Smooth muscle cell (in vitro differentiated cells): ENCODE measurements around the gene CPO. TPM values are rescaled to one million over a fixed set of nuclear protein-coding genes. Genes with fewer than 3 reads are reported as not detected.

ENCODE experiments used
- DNase-seq: peaks from one replicate; lab custom pipeline; 2025; ENCODE audit not compliant: unreplicated experiment; lab: John Stamatoyannopoulos, UW
- H2AFZ ChIP-seq: fragments of 200-600 bp; sonication (generic); 2 replicates; pipeline ENCODE4 v1.6.0; 2016; ENCODE audit warnings: antibody characterized with exemption, low read depth, mild to moderate bottlenecking
- H3F3A ChIP-seq: fragments of 200-600 bp; sonication (generic); 2 replicates; pipeline ENCODE4 v1.6.0; 2017; ENCODE audit warnings: antibody characterized with exemption, low read depth
- H3K27ac ChIP-seq: fragments of 200-600 bp; sonication (generic); 2 replicates; pipeline ENCODE4 v1.5.1; 2016; ENCODE audit warnings: low read depth, mild to moderate bottlenecking
- H3K27me3 ChIP-seq: fragments of 200-600 bp; sonication (generic); 2 replicates; pipeline ENCODE4 v1.6.1; 2016; ENCODE audit warnings: low read depth, mild to moderate bottlenecking
- H3K36me3 ChIP-seq: fragments of 200-600 bp; sonication (generic); 2 replicates; pipeline ENCODE4 v1.5.1; 2016; ENCODE audit warnings: low read depth
- H3K4me1 ChIP-seq: fragments of 200-600 bp; sonication (generic); 2 replicates; pipeline ENCODE4 v1.5.1; 2016; ENCODE audit warnings: low read depth
- H3K4me2 ChIP-seq: fragments of 200-600 bp; sonication (generic); 2 replicates; pipeline ENCODE4 v1.6.0; 2016; ENCODE audit warnings: mild to moderate bottlenecking
- H3K4me3 ChIP-seq: fragments of 200-600 bp; sonication (generic); 2 replicates; pipeline ENCODE4 v1.5.1; 2016; ENCODE audit warnings: mild to moderate bottlenecking
- H3K79me2 ChIP-seq: fragments of 200-600 bp; sonication (generic); 2 replicates; pipeline ENCODE4 v1.6.0; 2016; ENCODE audit warnings: low read depth, mild to moderate bottlenecking
- H3K9ac ChIP-seq: fragments of 200-600 bp; sonication (generic); 2 replicates; pipeline ENCODE4 v1.6.0; 2016; ENCODE audit warnings: low read depth
- H3K9me3 ChIP-seq: fragments of 200-600 bp; sonication (generic); replicated peaks from 2 replicates; pipeline ENCODE4 v1.5.1; 2016; ENCODE audit warnings: low read depth
- H4K20me1 ChIP-seq: fragments of 200-600 bp; sonication (generic); 2 replicates; pipeline ENCODE4 v1.6.0; 2016; ENCODE audit warnings: low read depth
- CTCF ChIP-seq: fragments of 200-600 bp; sonication (generic); IDR thresholded peaks from 2 replicates; pipeline ENCODE4 v1.5.1; 2017; ENCODE audit warnings: borderline replicate concordance, mild to moderate bottlenecking, antibody characterized with exemption; ENCODE audit not compliant: insufficient read depth, poor library complexity, severe bottlenecking
- WGBS: methylation state at CpG from one replicate; pipeline ENCODE4 v1.1.7; 2016; ENCODE audit warnings: low lambda C conversion rate; 5-methylcytosine and 5-hydroxymethylcytosine counted together
- polyA plus RNA-seq: library from polyadenylated mRNA; unstranded; fragments of >200 nt; fragmentation: Nextera tagmentation; extraction: Ambion mirVana; gene quantifications from 2 replicates; pipeline ENCODE4 v1.2.1, GENCODE V29; 2016
- total RNA-seq: library from RNA; depleted of rRNA; stranded (reverse); fragments of >200 nt; gene quantifications from 2 replicates; pipeline ENCODE4 v1.2.3, GENCODE V29; 2014

The CPO gene
- total and polyA plus RNA-seq, 2 experiments from 2014 or later, result not detected

- Histone ChIP-seq H3K4me2 (no peak overlapping the region), H3K27me3 (no peaks in the 10 kb centered on the region), H3K36me3 (no peaks in the 10 kb centered on the region), H2AFZ (no peak overlapping the region), H3K79me2 (no peaks in the 10 kb centered on the region), H3K27ac (no peak overlapping the region), H3K4me1 (no peaks in the 10 kb centered on the region), H3F3A (no peaks in the 10 kb centered on the region), H4K20me1 (no peaks in the 10 kb centered on the region), H3K9ac (no peak overlapping the region), H3K9me3 (no peaks in the 10 kb centered on the region), H3K4me3 (no peak overlapping the region)
- DNase-seq, result no peak
- 91% methylated on average over 4 of the region's 4 CpGs for WGBS
- no peak for TF ChIP-seq CTCF
Observed at GRCh38 chr2:206962966-206963365, 23.6 kb downstream of the CPO start.

DNA sequence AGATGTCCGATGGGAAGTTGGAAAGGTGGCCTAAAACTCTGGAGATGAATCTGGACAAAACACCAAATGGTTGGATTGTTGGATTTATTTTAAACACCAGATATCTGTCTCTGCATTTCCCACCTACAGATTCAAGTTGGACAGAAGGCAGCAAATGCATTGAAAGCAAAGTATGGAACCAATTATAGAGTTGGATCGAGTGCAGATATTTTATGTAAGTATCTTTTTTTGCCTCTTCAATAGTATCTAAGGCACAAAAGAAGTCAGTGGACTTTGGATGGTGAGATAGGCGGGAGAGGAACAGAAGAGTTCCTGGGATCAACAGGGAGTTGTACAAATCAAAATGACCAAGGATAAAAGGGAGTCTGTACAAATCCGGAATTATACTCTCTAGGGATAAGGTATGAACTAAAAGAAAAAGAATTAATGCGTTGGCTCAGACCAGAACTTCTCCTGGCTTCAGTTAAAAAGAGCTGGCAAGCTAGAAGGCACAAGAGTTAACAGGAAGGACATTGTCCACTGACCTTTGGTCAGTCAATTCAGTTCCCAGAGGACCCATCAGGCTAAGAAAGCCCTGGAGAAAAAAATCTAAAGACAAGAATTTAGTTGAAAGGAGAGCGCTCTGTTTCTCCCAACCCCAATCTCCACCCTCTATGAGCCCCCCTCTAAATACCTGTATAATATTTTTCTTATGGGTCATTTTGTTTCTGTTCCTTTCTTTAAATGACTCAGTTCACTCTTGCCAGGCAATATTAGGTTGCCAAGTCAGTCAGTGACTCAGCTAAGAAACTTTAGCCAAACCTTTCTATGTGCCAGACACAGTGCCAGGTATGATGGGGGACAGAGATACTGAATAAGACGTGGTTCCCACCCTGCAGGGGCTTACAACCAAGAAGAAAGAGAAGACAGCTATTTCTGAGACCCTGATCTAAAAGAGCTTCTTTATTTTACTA lies 29.1 kb downstream of the CPO start:
- H4K20me1 ChIP-seq, result no peaks in the 10 kb centered on the region
- no peaks in the 10 kb centered on the region for H3K4me1 ChIP-seq
- H3K4me3 ChIP-seq, result no peak overlapping the region
- no peaks in the 10 kb centered on the region for H3K79me2 ChIP-seq
- H3K9me3 ChIP-seq, result no peaks in the 10 kb centered on the region
- H3K27ac ChIP-seq, result no peak overlapping the region
- TF ChIP-seq CTCF, result no peak
- DNase-seq, result no peak
- WGBS, result 95% methylated on average over 7 of the region's 7 CpGs
- no peaks in the 10 kb centered on the region for H3K27me3 ChIP-seq
- no peak overlapping the region for H3K9ac ChIP-seq
- H3K36me3 ChIP-seq, result no peaks in the 10 kb centered on the region
- H2AFZ ChIP-seq, result no peak overlapping the region
- no peaks in the 10 kb centered on the region for H3F3A ChIP-seq
- H3K4me2 ChIP-seq, result no peak overlapping the region

- Histone ChIP-seq H2AFZ (no peak overlapping the region), H3K27ac (no peak overlapping the region), H3K27me3 (no peaks in the 10 kb centered on the region), H3K4me1 (no peaks in the 10 kb centered on the region), H3K4me3 (no peak overlapping the region), H3K9ac (no peak overlapping the region), H3K9me3 (no peaks in the 10 kb centered on the region), H3K79me2 (no peaks in the 10 kb centered on the region), H3F3A (no peaks in the 10 kb centered on the region), H3K4me2 (no peak overlapping the region), H3K36me3 (no peaks in the 10 kb centered on the region), H4K20me1 (no peaks in the 10 kb centered on the region)
- DNase-seq, result no peak
- no peak for TF ChIP-seq CTCF
- 95% methylated on average over 6 of the region's 6 CpGs for WGBS
Observed at GRCh38 chr2:206969192-206969591, 29.9 kb downstream of the CPO start.
